Measurements from ENCODE around the gene HHAT.

Gene HHAT

DNA sequence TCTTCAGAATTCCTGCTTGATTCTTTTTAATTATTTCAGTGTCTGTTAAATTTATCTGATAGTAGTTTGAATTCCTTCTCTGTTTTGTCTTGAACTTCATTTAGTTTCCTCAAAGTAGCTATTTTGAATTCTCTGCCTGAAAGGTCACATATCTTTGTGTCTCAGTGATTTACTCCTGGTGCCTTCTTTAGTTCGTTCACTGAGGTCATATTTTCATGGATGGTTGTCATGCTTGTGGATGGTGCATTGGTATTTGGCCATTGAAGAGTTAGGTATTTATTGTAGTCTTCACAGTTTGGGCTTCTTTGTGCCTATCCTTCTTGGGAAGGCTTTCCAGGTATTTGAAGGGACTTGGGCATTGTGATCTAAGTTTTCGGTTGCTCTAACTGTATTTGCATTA lies 267.9 kb downstream of the HHAT start:
- DNase-seq (ENCODE audit: low read depth in 2 of 2): no peak

DNA sequence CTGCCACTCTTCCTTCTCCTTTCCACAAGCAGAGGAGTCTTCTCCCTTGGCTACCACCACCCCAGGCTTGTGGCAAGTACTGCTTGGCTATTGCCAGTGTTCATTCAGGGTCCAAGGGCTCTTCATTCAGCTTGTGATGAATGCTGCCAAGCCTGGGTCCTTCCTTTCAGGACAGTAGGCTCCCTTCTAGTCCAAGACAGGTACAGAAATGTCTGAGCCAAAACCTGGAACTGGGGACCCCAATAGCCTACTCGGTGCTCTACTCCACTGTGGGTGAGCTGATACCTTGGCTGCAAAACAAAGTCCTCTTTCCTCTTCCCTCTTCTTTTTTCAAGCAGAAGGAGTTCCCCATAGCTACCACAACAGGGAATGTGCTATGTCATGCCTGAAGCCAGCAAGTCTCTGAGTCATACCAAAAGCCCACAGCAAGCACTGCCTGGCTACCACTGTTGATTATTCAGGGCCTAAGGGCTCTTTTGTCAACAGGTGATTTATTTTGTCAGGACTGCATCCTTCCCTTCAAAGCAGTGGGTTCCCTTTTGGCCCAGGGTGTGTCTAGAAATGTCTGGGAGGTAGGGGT lies 268.9 kb downstream of the HHAT start:
- DNase-seq (ENCODE audit: low read depth in 2 of 2): no peak

DNA sequence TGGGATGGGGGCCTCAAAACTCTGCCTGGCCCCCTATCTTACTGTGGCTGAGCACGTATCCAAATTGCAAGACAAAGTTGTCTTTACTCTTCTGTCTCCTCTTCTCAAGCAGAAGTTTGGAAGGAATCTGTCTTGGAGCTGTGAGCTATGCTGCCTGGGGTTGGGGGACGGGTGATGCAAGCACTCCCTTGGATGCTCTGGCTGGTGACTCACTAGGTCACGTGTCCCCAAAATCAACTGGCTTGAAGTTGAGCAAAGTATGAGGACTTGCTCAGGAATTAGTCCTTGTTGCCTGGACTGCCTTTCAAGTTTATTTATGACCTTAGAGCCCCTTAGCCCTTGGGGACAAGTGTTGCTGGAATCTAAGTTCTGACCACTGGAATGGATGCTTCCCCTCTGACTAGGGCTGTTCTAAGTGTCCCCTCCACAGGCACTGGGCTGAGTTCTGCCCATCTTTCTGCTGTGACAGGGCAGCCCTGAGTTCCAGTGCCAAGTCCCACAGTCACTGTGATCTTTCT lies 269.5 kb downstream of the HHAT start:
- DNase-seq (ENCODE audit: low read depth in 2 of 2): no peak

DNA sequence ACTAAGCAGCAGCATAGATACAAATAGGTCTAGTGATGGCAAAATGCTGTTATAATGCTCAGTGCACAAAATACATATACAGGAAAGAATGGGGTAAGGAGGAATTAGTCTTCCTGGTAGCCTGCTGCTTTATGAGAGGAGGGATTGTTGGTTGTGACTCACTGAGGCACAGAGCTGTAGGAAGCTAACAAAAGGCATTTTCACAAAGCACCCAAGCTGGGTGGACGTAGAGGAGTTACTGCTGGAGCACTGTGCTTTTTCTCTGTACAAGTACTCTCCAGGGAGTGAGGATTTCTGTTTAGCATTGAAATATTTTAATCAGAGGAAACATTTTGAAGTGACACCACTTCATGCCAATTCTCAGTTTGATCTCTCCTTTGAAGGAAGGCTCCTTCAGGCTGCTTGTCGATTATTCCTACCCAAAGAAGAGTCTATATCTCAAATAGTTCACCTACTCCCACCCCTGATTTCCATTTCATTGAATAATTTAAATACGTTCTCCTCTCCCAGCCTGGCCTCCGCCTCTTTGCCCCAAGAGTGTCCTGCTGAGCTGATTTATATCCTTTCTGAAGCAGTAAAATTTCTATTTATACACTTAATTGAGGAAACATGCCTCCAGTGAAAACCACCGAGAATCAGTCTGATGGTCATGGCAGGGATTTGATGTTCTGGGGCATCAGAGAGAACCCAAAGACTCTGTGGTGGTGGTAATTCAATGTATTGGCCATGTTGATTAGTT lies 271.9 kb downstream of the HHAT start:
- DNase-seq (ENCODE audit: low read depth in 2 of 2): no peak

DNA sequence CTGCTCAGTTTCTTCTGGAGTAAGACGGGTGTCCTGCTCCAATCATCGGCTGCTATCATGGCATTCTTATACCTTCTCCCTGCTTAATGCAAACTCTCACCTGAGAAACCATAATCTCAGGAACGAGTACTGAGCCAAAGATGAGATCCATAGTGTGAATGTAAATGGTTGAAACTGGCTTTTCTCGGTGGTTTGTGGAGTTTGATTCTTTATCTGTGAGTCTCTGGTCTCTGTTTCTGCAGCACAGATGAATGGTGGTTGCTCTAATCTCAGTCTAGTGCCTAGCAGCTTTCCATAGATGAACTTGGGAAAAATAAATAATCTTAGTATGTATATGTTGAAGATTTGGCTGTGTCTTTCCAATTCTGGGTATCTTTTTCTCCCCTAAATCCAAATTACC lies 274.4 kb downstream of the HHAT start:
- no peak for DNase-seq (ENCODE audit: low read depth in 2 of 2)

DNA sequence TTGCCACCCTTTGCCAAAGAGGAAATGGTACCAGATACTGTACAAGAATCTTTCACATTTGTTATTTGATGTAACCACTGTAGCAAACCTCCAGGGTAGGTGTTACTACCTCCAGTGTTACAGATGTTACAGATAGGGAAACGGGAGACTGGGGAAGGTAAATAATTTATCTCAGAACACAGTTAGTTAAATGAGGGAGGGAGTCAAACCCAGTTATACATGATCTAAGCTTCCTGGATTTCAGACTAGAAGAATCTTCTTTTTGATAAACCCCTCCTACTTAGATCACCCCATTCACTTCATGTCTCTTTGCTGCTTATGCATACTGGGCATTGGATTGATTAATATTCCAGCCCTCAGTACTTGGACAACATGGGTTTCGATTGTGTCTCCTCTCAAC lies 276.4 kb downstream of the HHAT start:
- DNase-seq (ENCODE audit: low read depth in 2 of 2): no peak

DNA sequence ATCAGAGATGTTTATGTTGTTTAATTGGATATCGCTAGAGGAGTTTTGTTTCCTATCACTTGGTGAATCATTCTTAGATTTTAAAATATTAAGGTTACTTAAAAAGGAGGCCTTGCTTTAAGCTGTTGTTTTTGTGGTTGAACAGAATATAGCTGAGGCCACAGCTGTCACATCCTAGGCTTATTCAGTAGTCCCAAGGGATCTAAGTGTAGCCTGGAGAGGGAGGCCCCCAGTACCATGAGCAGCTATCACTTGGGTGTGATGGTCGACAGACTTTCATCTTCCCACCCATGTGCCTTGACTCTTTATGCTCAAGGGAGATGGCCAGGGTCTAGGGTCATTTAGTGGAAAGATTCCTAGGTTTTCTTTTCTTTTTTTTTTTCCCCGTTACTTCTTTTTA lies 278.7 kb downstream of the HHAT start:
- DNase-seq (ENCODE audit: low read depth in 2 of 2): no peak

DNA sequence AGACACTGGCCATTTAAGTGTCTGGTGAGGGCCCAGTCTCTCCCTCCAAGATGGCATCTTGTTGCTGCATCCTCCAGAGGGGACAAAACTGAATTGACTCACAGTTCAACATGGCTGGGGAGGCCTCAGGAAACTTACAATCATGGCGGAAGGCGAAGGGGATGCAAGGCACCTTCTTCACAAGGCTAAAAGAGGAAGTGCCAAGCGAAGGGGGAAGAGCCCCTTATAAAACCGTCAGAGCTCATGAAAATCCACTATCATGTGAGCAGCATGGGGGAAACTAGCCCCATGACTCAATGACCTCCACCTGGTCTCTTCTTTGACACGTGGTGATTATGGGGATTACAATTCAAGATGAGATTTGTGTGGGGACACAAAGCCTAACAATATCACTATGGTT lies 280.1 kb downstream of the HHAT start:
- DNase-seq (ENCODE audit: low read depth in 2 of 2): no peak

DNA sequence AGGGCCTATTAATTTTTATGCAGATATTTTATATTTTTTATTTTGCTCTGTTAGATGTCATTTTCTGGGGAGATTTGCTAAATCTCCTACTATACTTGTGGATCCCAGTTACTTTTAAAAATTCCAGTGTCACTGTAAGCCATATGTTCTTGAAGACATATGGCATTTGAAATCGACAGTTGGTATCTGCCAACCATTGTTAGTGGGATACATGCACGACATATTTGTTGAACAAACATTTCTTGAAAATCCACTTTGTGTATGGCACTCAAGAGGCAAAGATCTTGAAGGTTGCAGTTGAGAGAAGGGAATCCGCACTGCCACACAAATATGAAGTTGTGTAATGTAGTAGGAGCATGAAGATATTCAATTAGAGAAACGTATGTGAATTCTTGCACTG lies 287.7 kb downstream of the HHAT start:
- DNase-seq (ENCODE audit: low read depth in 2 of 2): no peak

DNA sequence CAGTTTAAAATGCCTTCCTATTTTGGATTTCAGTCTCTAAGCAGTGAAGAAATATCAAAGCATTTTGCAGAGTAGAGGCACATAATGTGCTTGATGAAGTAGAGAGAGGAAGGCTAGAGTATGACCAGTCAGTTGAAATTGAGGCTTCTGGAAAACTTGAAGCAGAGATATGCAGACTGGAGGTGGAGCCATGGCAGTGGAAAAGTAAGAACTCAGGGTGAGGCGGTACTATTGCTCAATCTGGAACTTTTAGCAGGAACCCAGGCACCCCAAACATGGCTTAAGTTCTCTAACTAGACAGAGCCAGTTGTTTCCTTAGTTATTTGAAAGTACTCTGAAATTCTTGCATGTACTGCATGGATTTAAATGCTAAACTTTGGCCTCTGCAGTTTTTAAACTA lies 288.6 kb downstream of the HHAT start:
- DNase-seq (ENCODE audit: low read depth in 2 of 2): no peak

DNA sequence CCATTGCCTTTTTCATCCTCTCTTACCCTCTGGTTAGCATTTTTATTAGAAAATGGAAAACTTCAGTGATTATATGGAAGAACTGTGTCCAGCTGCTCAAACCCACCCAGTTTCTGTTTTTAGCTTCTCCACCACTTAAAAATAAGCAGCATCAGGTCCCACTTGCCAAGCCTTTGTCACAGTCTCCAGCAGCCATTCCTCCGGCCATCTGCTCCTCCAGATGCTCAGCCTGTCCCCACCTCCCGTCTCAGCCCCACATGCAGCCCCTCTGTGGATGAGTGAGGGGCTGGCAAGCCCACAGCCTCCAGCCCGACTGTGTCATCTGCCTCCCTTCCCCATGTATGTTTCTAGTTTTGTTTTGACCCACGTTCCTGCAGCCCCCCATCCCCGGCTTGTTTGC lies 289.7 kb downstream of the HHAT start:
- DNase-seq (ENCODE audit: low read depth in 2 of 2): no peak

DNA sequence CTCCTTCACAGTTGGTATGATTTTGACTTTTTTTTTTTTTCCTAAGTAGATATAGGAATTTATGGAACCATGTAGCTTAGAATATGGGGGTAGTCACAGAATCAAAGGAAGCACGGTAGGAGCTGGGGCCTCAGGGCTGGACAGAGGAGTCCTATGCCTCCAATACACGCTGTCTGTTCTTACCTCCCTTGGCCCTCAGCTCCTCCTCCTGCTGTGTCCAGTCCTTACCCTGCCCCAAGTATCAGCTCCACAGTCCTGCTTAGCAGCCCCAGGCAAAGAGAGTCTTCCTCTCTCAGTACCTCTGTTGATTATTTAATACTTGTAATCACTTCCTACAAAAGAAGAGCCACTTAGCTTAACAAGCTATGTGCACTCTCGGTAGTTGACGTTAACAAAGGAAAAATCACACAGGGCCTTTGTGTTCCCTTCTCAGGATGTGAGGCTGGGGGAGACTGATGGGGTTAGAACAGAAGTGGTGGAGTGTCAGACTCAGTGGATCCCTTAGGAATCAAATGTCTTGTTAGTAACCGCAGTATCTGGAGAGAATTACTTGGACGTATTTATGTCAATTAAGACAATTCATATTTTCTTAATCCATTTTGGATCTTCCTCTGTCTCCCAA lies 292.3 kb downstream of the HHAT start:
- no peak for DNase-seq (ENCODE audit: low read depth in 2 of 2)

DNA sequence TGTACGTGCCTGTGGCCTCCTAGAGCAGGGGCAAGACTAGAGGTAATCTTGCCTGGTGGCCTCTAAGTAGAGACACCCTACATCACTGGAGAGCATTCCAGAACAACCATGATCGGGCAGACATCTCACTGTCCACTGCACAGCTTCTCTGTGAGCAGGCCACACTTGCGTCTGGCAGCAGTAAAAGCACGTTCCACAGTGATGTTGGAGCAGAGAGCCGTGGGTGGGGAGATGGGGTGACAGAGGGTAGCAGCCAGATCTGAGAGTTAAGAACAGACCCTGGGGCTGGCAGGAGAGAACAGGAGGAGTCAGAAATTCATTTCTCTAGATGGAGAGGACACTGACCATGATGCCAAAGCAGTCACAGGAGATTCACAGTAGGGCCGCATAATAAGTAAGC lies 293.0 kb downstream of the HHAT start:
- DNase-seq (ENCODE audit: low read depth in 2 of 2): no peak

DNA sequence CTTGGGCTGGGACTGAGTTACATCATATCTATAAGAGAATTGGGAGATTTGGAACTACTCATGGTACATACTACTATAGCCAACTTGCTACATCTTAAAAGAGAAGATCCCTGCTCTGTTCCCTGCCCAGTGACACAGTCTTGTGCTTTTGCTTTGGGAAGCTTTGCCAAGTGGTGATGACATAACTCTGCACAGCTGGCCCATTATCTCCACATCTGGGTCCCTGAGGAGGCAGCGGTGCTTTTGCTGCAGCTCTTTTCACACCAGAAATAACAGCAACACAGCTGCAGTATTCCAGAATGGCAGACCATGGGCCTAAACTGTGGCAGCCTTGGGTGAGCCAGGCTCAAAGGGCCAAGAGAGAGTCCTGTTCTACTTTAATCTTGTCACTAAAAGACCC lies 296.0 kb downstream of the HHAT start:
- DNase-seq (ENCODE audit: low read depth in 2 of 2): no peak

DNA sequence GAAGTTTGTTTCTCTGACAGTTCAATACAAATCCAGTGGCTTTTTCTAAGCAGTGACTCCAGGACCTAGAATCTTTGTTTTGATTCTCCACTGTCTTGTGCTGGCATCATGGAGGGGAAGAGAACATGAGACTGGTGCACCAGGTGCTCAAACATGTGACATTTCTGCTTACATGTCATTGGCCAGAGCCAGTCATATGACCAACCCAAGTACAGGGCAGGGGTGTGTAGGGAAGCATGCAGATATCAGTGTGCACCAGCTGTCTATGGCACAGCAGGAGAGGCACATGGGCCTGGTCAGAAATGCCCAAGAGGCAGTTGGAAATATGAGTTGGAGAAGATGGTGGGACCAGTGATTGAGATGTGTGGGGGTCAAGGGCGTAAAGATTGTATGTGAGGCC lies 297.0 kb downstream of the HHAT start:
- DNase-seq (ENCODE audit: low read depth in 2 of 2): no peak

DNA sequence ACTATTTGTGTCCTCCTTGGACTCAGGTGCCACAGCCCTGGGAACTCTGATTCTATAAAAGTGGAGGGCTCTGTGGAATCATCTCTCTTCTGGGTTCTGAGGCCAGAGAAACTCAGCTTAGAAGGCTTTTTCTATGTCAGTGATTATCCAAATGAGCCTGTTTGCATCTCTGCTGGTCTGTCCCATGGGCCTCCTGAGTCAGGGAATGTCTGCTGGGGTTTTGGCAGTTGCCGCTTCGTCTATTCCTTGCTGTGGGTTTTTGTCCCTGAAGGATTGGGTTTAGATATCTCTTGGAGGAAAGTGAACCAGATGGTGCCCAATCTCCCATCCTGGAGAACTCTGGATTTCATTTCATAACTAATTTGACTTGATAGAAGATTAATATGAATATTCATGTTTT lies 297.6 kb downstream of the HHAT start:
- DNase-seq (ENCODE audit: low read depth in 2 of 2): no peak

DNA sequence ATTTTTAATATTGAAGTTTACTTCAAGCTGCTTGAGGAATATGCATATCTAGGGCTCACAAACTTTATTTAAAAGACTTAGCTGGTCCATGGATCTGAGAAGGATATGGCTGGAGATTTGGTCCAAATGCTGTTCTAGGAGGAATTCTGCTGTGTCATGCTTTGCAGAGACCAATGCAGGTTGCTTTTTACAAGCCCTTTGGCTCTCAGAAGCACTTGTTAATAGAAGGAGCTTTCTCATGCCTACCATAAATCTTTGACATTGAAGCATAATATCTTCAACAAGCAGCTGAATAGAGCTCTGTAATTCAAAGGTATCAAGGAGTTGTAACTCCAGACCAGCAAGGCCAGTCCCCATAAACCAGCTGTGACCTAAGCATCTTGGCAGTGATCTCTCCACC lies 299.1 kb downstream of the HHAT start:
- DNase-seq (ENCODE audit: low read depth in 2 of 2): no peak

DNA sequence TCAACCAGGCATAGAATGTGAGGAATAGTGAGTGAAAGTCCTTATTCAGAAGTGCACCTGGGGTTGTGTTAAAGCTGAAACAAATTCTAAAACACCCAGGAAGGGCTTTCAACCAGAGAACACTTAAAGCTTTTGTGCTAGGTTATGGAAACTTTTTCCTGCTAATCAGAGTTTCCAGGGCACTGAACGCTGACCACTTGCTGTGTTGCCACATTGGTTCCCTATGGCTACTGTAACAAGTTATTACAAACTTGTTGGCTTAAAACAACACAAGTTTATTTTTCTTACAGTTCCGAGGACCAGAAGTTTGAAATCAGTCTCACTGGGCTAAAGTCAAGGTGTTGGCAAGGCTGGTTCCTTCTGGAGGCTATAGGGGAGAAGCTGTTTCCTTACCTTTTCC lies 300.6 kb downstream of the HHAT start:
- DNase-seq (ENCODE audit: low read depth in 2 of 2): no peak

DNA sequence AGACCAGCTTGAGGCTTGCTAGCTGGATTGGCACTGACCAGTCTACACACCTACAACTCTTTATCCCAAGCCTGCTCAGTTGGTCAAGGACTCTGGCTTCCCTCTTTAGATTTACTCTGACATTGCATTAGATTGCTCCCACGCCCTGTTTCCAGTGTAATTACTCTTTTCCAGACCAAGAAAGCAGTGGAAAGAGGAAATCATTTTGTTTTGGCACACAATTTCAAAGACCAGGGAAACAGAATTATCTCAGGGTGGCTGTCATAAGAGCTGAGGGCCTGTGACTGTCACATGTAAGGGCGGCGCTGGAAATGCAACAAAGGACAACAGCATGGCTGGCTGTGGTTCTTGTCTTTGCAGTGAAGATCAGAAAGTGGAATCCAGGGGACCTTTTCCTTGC lies 302.7 kb downstream of the HHAT start:
- DNase-seq (ENCODE audit: low read depth in 2 of 2): no peak

DNA sequence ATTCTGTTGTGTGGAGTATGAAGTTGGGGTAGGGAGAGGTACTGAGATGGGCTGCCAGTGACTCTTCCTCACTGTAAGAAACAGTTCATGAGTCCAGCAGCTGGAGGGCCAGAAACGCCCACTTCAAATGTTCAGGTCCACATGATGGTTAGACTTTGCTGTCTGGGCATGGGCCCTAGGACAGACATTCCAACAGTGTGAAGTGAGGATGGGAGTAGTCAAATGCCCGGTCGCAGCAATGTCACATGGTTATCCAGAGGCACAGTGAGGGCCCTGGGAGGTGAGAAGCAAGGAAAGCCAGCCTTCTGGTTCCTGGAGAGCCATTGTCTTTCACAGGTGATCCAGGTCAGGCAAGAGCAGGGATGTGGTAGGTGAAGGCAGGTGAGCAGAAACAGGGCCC lies 304.4 kb downstream of the HHAT start:
- DNase-seq (ENCODE audit: low read depth in 2 of 2): no peak

DNA sequence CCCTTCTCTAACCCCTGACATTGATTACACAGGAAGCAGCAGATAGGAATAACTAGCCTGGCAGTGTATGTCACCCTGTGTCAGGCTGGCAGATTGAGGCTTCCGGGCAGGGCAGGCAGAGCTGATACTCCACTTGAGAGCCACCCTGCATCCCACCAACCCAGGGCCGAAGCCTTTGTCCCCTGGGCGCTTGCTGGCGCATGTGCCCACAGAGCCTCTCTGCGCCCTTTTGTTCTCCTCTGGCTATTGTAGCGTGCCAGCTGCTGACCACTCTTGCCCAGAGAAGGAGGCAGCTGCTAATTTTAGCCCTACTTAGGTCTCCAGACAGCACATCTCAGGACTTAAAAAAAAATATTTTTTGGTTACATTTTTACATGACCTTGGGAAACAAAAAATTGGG lies 304.9 kb downstream of the HHAT start:
- no peak for DNase-seq (ENCODE audit: low read depth in 2 of 2)

DNA sequence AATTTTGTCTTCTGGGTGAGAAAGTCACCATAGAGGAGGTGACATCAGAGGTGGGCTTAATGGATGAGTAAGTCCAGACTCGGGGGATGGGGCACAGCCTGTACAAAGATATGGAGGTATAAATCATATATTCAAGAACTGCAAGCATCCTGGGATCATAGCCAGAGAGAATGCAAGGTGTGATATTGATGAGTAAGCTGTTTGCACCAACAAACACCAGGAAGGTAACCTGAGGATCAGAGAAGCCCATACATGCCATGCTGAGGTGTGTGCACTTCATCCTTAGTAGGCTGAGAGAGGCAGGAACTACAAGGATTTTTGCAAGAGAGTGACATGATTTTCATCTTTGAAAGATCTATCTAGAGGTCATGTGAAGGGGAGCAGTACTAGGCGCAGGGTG lies 306.4 kb downstream of the HHAT start:
- DNase-seq (ENCODE audit: low read depth in 2 of 2): no peak

DNA sequence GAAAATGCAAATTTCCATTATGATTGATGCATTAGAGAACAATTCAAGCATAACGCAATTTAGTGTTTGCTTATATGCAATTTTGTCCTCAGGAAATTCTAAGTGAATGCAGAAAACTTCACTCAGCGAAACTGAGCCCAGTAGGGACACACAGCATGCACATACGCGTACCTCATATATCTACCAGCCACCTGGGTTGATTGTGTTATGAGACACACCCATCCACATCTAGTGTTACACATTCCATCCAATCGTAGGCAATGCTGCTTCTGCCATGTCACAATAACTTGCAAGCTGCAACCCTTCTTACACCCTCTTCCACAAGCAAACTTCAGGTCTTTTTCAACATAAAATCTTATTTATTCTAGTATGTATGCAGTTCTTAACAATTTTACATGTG lies 312.9 kb downstream of the HHAT start:
- DNase-seq (ENCODE audit: low read depth in 2 of 2): no peak
